HepG2 (cell line): Measurements from ENCODE around the gene PPP2R2B. TPM values are rescaled to one million over a fixed set of nuclear protein-coding genes. Genes with fewer than 3 reads are reported as not detected.

Source experiments
- ADNP ChIP-seq: sonication (generic); formaldehyde crosslinking; IDR thresholded peaks from 2 replicates; pipeline ENCODE4 v1.4.0; 2020; ENCODE audit warnings: missing genetic modification reagents
- ATAD3A ChIP-seq: sonication (generic); formaldehyde crosslinking; IDR thresholded peaks from 2 replicates; pipeline ENCODE4 v1.4.0; 2020; ENCODE audit warnings: missing genetic modification reagents
- CREM ChIP-seq, 2 experiments: sonication (generic) in 1 of 2; formaldehyde crosslinking in 1 of 2; IDR thresholded peaks; 2 replicates each; pipeline versions ENCODE4 v1.4.0 to v1.6.1; 2016 to 2020; ENCODE audit warnings: antibody characterized with exemption in 1 of 2, mild to moderate bottlenecking in 1 of 2, missing genetic modification reagents in 1 of 2
- GABPA ChIP-seq, 2 experiments: IDR thresholded peaks; 2 replicates each; pipeline ENCODE4 v1.6.1; 2011 to 2016; ENCODE audit warnings: low read depth in 2 of 2, low read length in 1 of 2, missing biosample characterization in 1 of 2, missing genetic modification characterization in 1 of 2
- HIC2 ChIP-seq: sonication (generic); formaldehyde crosslinking; IDR thresholded peaks from 2 replicates; pipeline ENCODE4 v1.9.0; 2022; ENCODE audit warnings: low read depth, missing genetic modification reagents
- HNF1A ChIP-seq, 2 experiments: sonication (generic) in 1 of 2; formaldehyde crosslinking in 1 of 2; IDR thresholded peaks; 2 replicates each; pipeline versions ENCODE4 v1.4.0 to v1.6.1; 2016 to 2020; ENCODE audit warnings: borderline replicate concordance in 1 of 2, low read depth in 1 of 2, mild to moderate bottlenecking in 1 of 2, missing genetic modification reagents in 1 of 2
- IKZF4 ChIP-seq: sonication (generic); formaldehyde crosslinking; IDR thresholded peaks from 2 replicates; pipeline ENCODE4 v1.5.1; 2020; ENCODE audit warnings: borderline replicate concordance, mild to moderate bottlenecking, low read depth, missing genetic modification reagents; ENCODE audit errors: not compliant biosample characterization
- MYC ChIP-seq: sonication (generic); formaldehyde crosslinking; IDR thresholded peaks from 2 replicates; pipeline ENCODE4 v1.9.0; 2021; ENCODE audit warnings: missing genetic modification reagents, borderline replicate concordance
- NFIC ChIP-seq: IDR thresholded peaks from 2 replicates; pipeline ENCODE4 v1.6.1; 2012; ENCODE audit warnings: mild to moderate bottlenecking, low read length, inconsistent platforms
- NR2F6 ChIP-seq, 2 experiments: IDR thresholded peaks; 2 replicates each; pipeline ENCODE4 v1.6.1; 2016; ENCODE audit warnings: antibody characterized with exemption in 1 of 2, mild to moderate bottlenecking in 1 of 2
- PRDM4 ChIP-seq: sonication (generic); formaldehyde crosslinking; IDR thresholded peaks from 2 replicates; pipeline ENCODE4 v1.9.0; 2021; ENCODE audit warnings: missing genetic modification reagents, borderline replicate concordance
- U2AF2 ChIP-seq: fragments of 200-400 bp; formaldehyde crosslinking; IDR thresholded peaks from 2 replicates; pipeline ENCODE4 v1.6.1; 2017; ENCODE audit warnings: low read depth, mild to moderate bottlenecking, low read length
- XBP1 ChIP-seq: sonication (generic); formaldehyde crosslinking; IDR thresholded peaks from 2 replicates; pipeline ENCODE4 v1.5.0; 2020; ENCODE audit warnings: missing genetic modification reagents
- ZHX1 ChIP-seq: sonication (generic); formaldehyde crosslinking; IDR thresholded peaks from 2 replicates; pipeline ENCODE4 v1.8.1; 2022; ENCODE audit warnings: low read depth, mild to moderate bottlenecking, missing genetic modification reagents
- ZNF264 ChIP-seq: sonication (generic); formaldehyde crosslinking; IDR thresholded peaks from 2 replicates; pipeline ENCODE4 v1.4.0; 2020; ENCODE audit warnings: missing genetic modification reagents
- ZNF543 ChIP-seq: sonication (generic); formaldehyde crosslinking; IDR thresholded peaks from 2 replicates; pipeline ENCODE4 v1.4.0; 2020; ENCODE audit warnings: mild to moderate bottlenecking, missing genetic modification reagents
- ZSCAN12 ChIP-seq: sonication (generic); formaldehyde crosslinking; IDR thresholded peaks from 2 replicates; pipeline ENCODE4 v1.9.0; 2021; ENCODE audit warnings: mild to moderate bottlenecking, missing genetic modification reagents
- ZSCAN25 ChIP-seq: sonication (generic); formaldehyde crosslinking; IDR thresholded peaks from 2 replicates; pipeline ENCODE4 v1.8.0; 2022; ENCODE audit warnings: mild to moderate bottlenecking, missing genetic modification reagents
- polyA plus RNA-seq, 8 experiments: library from polyadenylated mRNA; depleted of rRNA in 3 of 8; stranded (reverse) in 7 of 8; unstranded in 1 of 8; fragments of >200 nt; fragmentation: Illumina TruSeq in 4 of 8; extraction: Trizol in 4 of 8; gene quantifications; 2 replicates each; pipeline versions ENCODE4 v1.2.1 to v1.2.3, GENCODE V29; 2011 to 2016; ENCODE audit warnings: low read depth in 4 of 8, missing spikeins in 1 of 8, mixed read lengths in 1 of 8; ENCODE audit not compliant: insufficient read depth in 1 of 8
- total RNA-seq, 5 experiments: library from RNA; depleted of rRNA; stranded (reverse); fragments of >200 nt; fragmentation: Illumina TruSeq; extraction: Trizol; gene quantifications; 2 replicates each; pipeline ENCODE4 v1.2.3, GENCODE V29; 2016; ENCODE audit warnings: low read depth in 1 of 5

Gene PPP2R2B
- total and polyA plus RNA-seq, 2 of the 13 experiments (the other 11 are each of a cell fraction or from before 2014, with no cell fraction given): not detected

- TF ChIP-seq HIC2 (CRISPR knock-in tag): no peak
- TF ChIP-seq PRDM4 (CRISPR knock-in tag): no peak
- TF ChIP-seq ADNP (CRISPR knock-in tag): no peak
- no peak for TF ChIP-seq GABPA (IDR thresholded peaks at IDR 0.05; ENCODE audit: low read depth, low read length)
- no peak for TF ChIP-seq GABPA (CRISPR knock-in tag; IDR thresholded peaks at IDR 0.05; ENCODE audit: low read depth)
- TF ChIP-seq U2AF2: no peak
- TF ChIP-seq CREM (IDR thresholded peaks at IDR 0.05): peak; percentile 42; the same call in 1 of the 2 replicates
- TF ChIP-seq CREM (CRISPR knock-in tag; IDR thresholded peaks at IDR 0.05): no peak
- peak; percentile 24; the same call in 1 of the 2 replicates for TF ChIP-seq NFIC
- TF ChIP-seq ZHX1 (CRISPR knock-in tag): 0 out of 2 replicates have a peak, but pooled peaks have one; percentile 40
- no peak for TF ChIP-seq ZSCAN25 (CRISPR knock-in tag)
- TF ChIP-seq NR2F6 (IDR thresholded peaks at IDR 0.05): no peak
- TF ChIP-seq NR2F6 (CRISPR knock-in tag; IDR thresholded peaks at IDR 0.05): 0 out of 2 replicates have a peak, but pooled peaks have one; percentile 33
- TF ChIP-seq ZSCAN12: no peak
- no peak for TF ChIP-seq XBP1
- TF ChIP-seq ZNF264 (CRISPR knock-in tag): 0 out of 2 replicates have a peak, but pooled peaks have one; percentile 25
- no peak for TF ChIP-seq HNF1A (IDR thresholded peaks at IDR 0.05; ENCODE audit: low read depth)
- TF ChIP-seq HNF1A (CRISPR knock-in tag; IDR thresholded peaks at IDR 0.05; ENCODE audit: borderline replicate concordance): no peak
- TF ChIP-seq ATAD3A (CRISPR knock-in tag): no peak
- no peak for TF ChIP-seq ZNF543
- TF ChIP-seq IKZF4 (CRISPR knock-in tag): no peak
- no peak for TF ChIP-seq MYC (CRISPR knock-in tag)
Observed at GRCh38 chr5:146767534-146767933, 111.0 kb downstream of the PPP2R2B start (continued).
